Natural killer cell (primary cell): ENCODE data around the gene NAV2. TPM values are rescaled to one million over a fixed set of nuclear protein-coding genes. Genes with fewer than 3 reads are reported as not detected.

Experiments used
- ATAC-seq, 3 donors: fragments of 150-1000 bp in 2 of 3; fragments of 200-7000 bp in 1 of 3; cut with Tn5 transposase; 1 replicate in 1 of 3; 2 replicates in 2 of 3; pipeline ENCODE4 v1.10.0; 2021; ENCODE audit warnings: mild to moderate bottlenecking in 2 of 3, moderate library complexity in 2 of 3
- DNase-seq, 2 donors: peaks; one replicate each; pipeline versions ENCODE4 v3.0.0 to v3.0.0-alpha.2; 2013 to 2021; ENCODE audit warnings: mixed read lengths in 1 of 2
- H3K27ac ChIP-seq: one replicate; pipeline ENCODE4 v1.5.1; 2013; ENCODE audit warnings: mild to moderate bottlenecking, low read length
- H3K27me3 ChIP-seq: one replicate; pipeline ENCODE4 v1.6.1; 2013; ENCODE audit warnings: low read length; ENCODE audit not compliant: control insufficient read depth, insufficient read depth
- H3K36me3 ChIP-seq: one replicate; pipeline ENCODE4 v1.6.1; 2013; ENCODE audit warnings: low read length; ENCODE audit not compliant: control insufficient read depth, insufficient read depth
- H3K4me1 ChIP-seq: one replicate; pipeline ENCODE4 v1.6.1; 2013; ENCODE audit warnings: low read length; ENCODE audit not compliant: control insufficient read depth, insufficient read depth
- H3K4me3 ChIP-seq: one replicate; pipeline ENCODE4 v1.5.1; 2013; ENCODE audit warnings: low read length
- H3K9me3 ChIP-seq: one replicate; pipeline ENCODE4 v1.6.1; 2013; ENCODE audit warnings: low read length; ENCODE audit not compliant: control insufficient read depth, insufficient read depth
- H3K27ac Mint-ChIP-seq, 2 donors: one replicate each; pipeline ENCODE4 v1.8.0; 2022; ENCODE audit warnings: mild to moderate bottlenecking in 2 of 2, mixed read lengths in 2 of 2, moderate library complexity in 1 of 2
- H3K27me3 Mint-ChIP-seq, 2 donors: one replicate each; pipeline ENCODE4 v1.8.0; 2022; ENCODE audit warnings: low read depth in 2 of 2, mixed read lengths in 2 of 2
- H3K36me3 Mint-ChIP-seq: one replicate; pipeline ENCODE4 v1.8.0; 2022; ENCODE audit warnings: mixed read lengths
- H3K4me1 Mint-ChIP-seq, 2 donors: one replicate each; pipeline ENCODE4 v1.8.0; 2022; ENCODE audit warnings: mixed read lengths in 2 of 2
- H3K4me3 Mint-ChIP-seq: one replicate; pipeline ENCODE4 v1.8.0; 2022; ENCODE audit warnings: mild to moderate bottlenecking, moderate library complexity, mixed read lengths
- H3K9me3 Mint-ChIP-seq, 2 donors: one replicate each; pipeline ENCODE4 v1.8.0; 2022; ENCODE audit warnings: mixed read lengths in 2 of 2
- CTCF ChIP-seq: fragments of 200-600 bp; IDR thresholded peaks from one replicate; pipeline ENCODE4 v1.8.0; 2022; ENCODE audit warnings: antibody characterized with exemption
- WGBS: methylation state at CpG from one replicate; pipeline ENCODE4 v1.1.7; 2013; ENCODE audit warnings: missing lambda C conversion rate; ENCODE audit not compliant: insufficient coverage; 5-methylcytosine and 5-hydroxymethylcytosine counted together
- intact Hi-C: fragments of 100-400 bp; cut with micrococcal nuclease; formaldehyde crosslinking; loops from one replicate; pipeline ENCODE4 v1.14.2; 2022
- total RNA-seq, 4 donors: library from RNA; stranded (reverse); fragments of 120-200 nt in 1 of 4; gene quantifications; one replicate each; pipeline versions ENCODE4 v1.2.3 to v1.2.4, GENCODE V29; 2013 to 2022

The NAV2 gene
- total RNA-seq, 3 donors from 2014 or later (not counting 1 experiment from before 2014, with no cell fraction given): 0.14 to 1.6 (median 0.43) TPM

DNA sequence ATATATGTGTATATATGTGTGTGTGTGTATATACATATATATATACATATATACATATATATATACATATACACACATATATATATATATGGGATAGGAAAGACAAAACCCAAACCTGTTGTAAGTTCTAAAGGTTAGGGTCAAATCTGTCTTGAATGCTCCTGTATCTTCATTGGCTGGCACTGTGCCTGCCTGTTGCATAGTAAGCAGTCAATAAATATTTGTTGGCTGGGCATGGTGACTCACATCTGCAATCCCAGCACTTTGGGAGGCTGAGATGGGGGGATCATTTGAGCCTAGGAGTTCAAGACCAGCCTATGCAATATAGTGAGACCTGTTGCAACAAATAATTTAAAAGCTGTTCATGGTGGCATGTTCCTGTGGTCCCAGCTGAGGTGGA, 242.3 kb downstream of the NAV2 start:
- H3K36me3 Mint-ChIP-seq: no peaks in the 10 kb centered on the region
- Histone ChIP-seq H3K36me3 (no peaks in the 10 kb centered on the region), H3K9me3 (no peaks in the 10 kb centered on the region), H3K4me1 (no peaks in the 10 kb centered on the region), H3K27me3 (no peaks in the 10 kb centered on the region), H3K27ac (no peak overlapping the region), H3K4me3 (no peak overlapping the region)
- H3K27ac Mint-ChIP-seq: no peak overlapping the region
- DNase-seq (no peak), ATAC-seq (no peak)
- H3K4me1 Mint-ChIP-seq: peaks cover 7 to 8% of the 10 kb centered on the region in 2 donors
- intact Hi-C loops: no loop called here
- no peaks in the 10 kb centered on the region for H3K9me3 Mint-ChIP-seq
- no peak for TF ChIP-seq CTCF
- H3K4me3 Mint-ChIP-seq: no peak overlapping the region
- peaks cover 34 to 52% of the 10 kb centered on the region in 2 donors for H3K27me3 Mint-ChIP-seq

GRCh38 chr11:19955660-19956059, 243.0 kb downstream of the NAV2 start:
- Histone ChIP-seq H3K27me3 (no peaks in the 10 kb centered on the region), H3K4me1 (no peaks in the 10 kb centered on the region), H3K36me3 (no peaks in the 10 kb centered on the region), H3K4me3 (no peak overlapping the region), H3K27ac (no peak overlapping the region), H3K9me3 (no peaks in the 10 kb centered on the region)
- intact Hi-C loops: no loop called here
- peaks cover 34 to 49% of the 10 kb centered on the region in 2 donors for H3K27me3 Mint-ChIP-seq
- WGBS: 81% methylated on average over 7 of the region's 7 CpGs
- DNase-seq (no peak), ATAC-seq (no peak)
- H3K9me3 Mint-ChIP-seq: no peaks in the 10 kb centered on the region
- H3K27ac Mint-ChIP-seq: no peak overlapping the region
- no peak for TF ChIP-seq CTCF
- no peak overlapping the region for H3K4me3 Mint-ChIP-seq
- no peaks in the 10 kb centered on the region for H3K36me3 Mint-ChIP-seq
- H3K4me1 Mint-ChIP-seq: peaks cover 7 to 8% of the 10 kb centered on the region in 2 donors

GRCh38 chr11:19956228-19956627, 243.6 kb downstream of the NAV2 start:
- H3K9me3 Mint-ChIP-seq: no peaks in the 10 kb centered on the region
- H3K27me3 Mint-ChIP-seq: peaks cover 37 to 48% of the 10 kb centered on the region in 2 donors
- no peaks in the 10 kb centered on the region for H3K36me3 ChIP-seq
- H3K4me1 ChIP-seq: no peaks in the 10 kb centered on the region
- no peak overlapping the region for H3K27ac Mint-ChIP-seq
- ATAC-seq (no peak), DNase-seq (no peak)
- 72% methylated on average over 4 of the region's 4 CpGs for WGBS
- H3K27me3 ChIP-seq: no peaks in the 10 kb centered on the region
- no peaks in the 10 kb centered on the region for H3K9me3 ChIP-seq
- H3K36me3 Mint-ChIP-seq: no peaks in the 10 kb centered on the region
- intact Hi-C loops: no loop called here
- H3K4me3 ChIP-seq: no peak overlapping the region
- H3K4me1 Mint-ChIP-seq: peaks cover 7 to 8% of the 10 kb centered on the region in 2 donors
- TF ChIP-seq CTCF: no peak
- no peak overlapping the region for H3K27ac ChIP-seq
- H3K4me3 Mint-ChIP-seq: no peak overlapping the region

GRCh38 chr11:19957294-19957943, 244.8 kb downstream of the NAV2 start:
- intact Hi-C loops: no loop called here

More at GRCh38 chr11:19957294-19957943, 244.8 kb downstream of the NAV2 start:
- Histone ChIP-seq H3K9me3 (no peaks in the 10 kb centered on the region), H3K27me3 (no peaks in the 10 kb centered on the region), H3K4me3 (no peak overlapping the region), H3K27ac (no peak overlapping the region), H3K36me3 (no peaks in the 10 kb centered on the region), H3K4me1 (no peaks in the 10 kb centered on the region)
- WGBS: 94% methylated on average over 7 of the region's 7 CpGs
- no peak overlapping the region for H3K4me3 Mint-ChIP-seq
- TF ChIP-seq CTCF: no peak
- H3K27me3 Mint-ChIP-seq: peaks cover 37 to 48% of the 10 kb centered on the region in 2 donors
- no peak for DNase-seq
- no peak for ATAC-seq
- H3K4me1 Mint-ChIP-seq: no peaks in the 10 kb centered on the region
- no peaks in the 10 kb centered on the region for H3K36me3 Mint-ChIP-seq
- H3K9me3 Mint-ChIP-seq: no peaks in the 10 kb centered on the region
- no peak overlapping the region for H3K27ac Mint-ChIP-seq
